ENCODE results near the gene IQCH.

DNA sequence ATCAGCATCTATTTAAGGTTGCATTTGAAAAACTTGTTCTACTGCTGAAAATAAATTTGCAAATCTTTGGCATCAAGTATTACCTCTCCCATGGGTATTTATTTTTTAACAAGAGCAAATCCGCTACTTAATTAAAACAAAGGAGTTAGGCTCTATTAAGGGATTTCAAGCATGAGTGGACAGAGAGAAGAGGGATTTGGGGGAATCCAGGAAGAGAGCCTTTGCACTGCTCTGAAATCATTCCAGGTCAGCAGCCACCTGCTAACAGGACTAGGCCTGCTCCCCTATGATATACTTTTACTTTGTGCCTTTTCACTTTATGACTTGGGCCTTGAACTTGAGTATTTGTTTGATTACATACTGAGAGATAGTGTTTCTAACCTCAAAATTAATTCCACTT lies 57.1 kb downstream of the IQCH start:
- TF ChIP-seq, protein P1, sequence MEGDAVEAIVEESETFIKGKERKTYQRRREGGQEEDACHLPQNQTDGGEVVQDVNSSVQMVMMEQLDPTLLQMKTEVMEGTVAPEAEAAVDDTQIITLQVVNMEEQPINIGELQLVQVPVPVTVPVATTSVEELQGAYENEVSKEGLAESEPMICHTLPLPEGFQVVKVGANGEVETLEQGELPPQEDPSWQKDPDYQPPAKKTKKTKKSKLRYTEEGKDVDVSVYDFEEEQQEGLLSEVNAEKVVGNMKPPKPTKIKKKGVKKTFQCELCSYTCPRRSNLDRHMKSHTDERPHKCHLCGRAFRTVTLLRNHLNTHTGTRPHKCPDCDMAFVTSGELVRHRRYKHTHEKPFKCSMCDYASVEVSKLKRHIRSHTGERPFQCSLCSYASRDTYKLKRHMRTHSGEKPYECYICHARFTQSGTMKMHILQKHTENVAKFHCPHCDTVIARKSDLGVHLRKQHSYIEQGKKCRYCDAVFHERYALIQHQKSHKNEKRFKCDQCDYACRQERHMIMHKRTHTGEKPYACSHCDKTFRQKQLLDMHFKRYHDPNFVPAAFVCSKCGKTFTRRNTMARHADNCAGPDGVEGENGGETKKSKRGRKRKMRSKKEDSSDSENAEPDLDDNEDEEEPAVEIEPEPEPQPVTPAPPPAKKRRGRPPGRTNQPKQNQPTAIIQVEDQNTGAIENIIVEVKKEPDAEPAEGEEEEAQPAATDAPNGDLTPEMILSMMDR (conservative IDR thresholded peaks at IDR 0.05): no peak
- TF ChIP-seq ZFX (IDR thresholded peaks at IDR 0.05): no peak
